B cell (primary cell): Measurements from ENCODE around the gene SYMPK. TPM values are rescaled to one million over a fixed set of nuclear protein-coding genes. Genes with fewer than 3 reads are reported as not detected.
"Not testable (repeated sequence)": the region's sequence is repeated elsewhere in the genome, so short reads cannot be mapped to it uniquely, and the experiment has no call there.

Experiments
- ATAC-seq: fragments of 200-7000 bp; cut with Tn5 transposase; one replicate; pipeline ENCODE4 v1.10.0; 2021; ENCODE audit warnings: low read depth, mild to moderate bottlenecking, moderate number of reproducible peaks, moderate library complexity
- CTCF ChIA-PET: fragments of 350-600 bp; sonication (Branson Sonifier 250); formaldehyde crosslinking; loops from one replicate; lab custom pipeline; 2021; ENCODE audit warnings: antibody characterized with exemption, inconsistent platforms; lab: Charles Lee
- POLR2A ChIA-PET: fragments of 350-600 bp; sonication (Branson Sonifier 250); formaldehyde crosslinking; loops from one replicate; lab custom pipeline; 2021; ENCODE audit warnings: antibody characterized with exemption; lab: Charles Lee
- DNase-seq: peaks from one replicate; pipeline ENCODE4 v3.0.0; 2013
- H2AFZ ChIP-seq: 2 replicates; pipeline ENCODE4 v1.6.1; 2012; ENCODE audit warnings: mild to moderate bottlenecking, low read depth, low read length; ENCODE audit not compliant: insufficient read depth, poor library complexity, severe bottlenecking
- H3K27ac ChIP-seq, 2 donors: 1 replicate in 1 of 2; 2 replicates in 1 of 2; pipeline ENCODE4 v1.5.1; 2012 to 2013; ENCODE audit warnings: low read length in 2 of 2, mild to moderate bottlenecking in 2 of 2, moderate library complexity in 1 of 2
- H3K27me3 ChIP-seq, 4 experiments: fragments of 200-600 bp in 1 of 4; sonication (generic) in 1 of 4; replicated peaks in 1 of 4; 1 replicate in 2 of 4; 2 replicates in 2 of 4; pipeline versions ENCODE4 v1.6.1 to v1.7.0; 2013 to 2016; ENCODE audit warnings: low read length in 3 of 4, mild to moderate bottlenecking in 2 of 4, mixed read lengths in 1 of 4, moderate library complexity in 1 of 4; ENCODE audit not compliant: insufficient read depth in 4 of 4, control insufficient read depth in 3 of 4; ENCODE audit errors: control extremely low read depth in 1 of 4
- H3K36me3 ChIP-seq, 2 experiments: replicated peaks in 1 of 2; 1 replicate in 1 of 2; 2 replicates in 1 of 2; pipeline versions ENCODE4 v1.6.1 to v1.7.1; 2013; ENCODE audit warnings: low read length in 1 of 2; ENCODE audit not compliant: insufficient read depth in 2 of 2, control insufficient read depth in 1 of 2; ENCODE audit errors: control extremely low read depth in 1 of 2, extremely low read depth in 1 of 2
- H3K4me1 ChIP-seq, 2 donors: fragments of 200-600 bp in 1 of 2; sonication (generic) in 1 of 2; 1 replicate in 1 of 2; 2 replicates in 1 of 2; pipeline versions ENCODE4 v1.5.1 to v1.6.1; 2013 to 2017; ENCODE audit warnings: low read length in 2 of 2; ENCODE audit not compliant: control insufficient read depth in 2 of 2, insufficient read depth in 2 of 2
- H3K4me2 ChIP-seq: replicated peaks from 2 replicates; pipeline ENCODE3; 2012; ENCODE audit warnings: mild to moderate bottlenecking, low read depth, low read length; ENCODE audit not compliant: poor library complexity, severe bottlenecking
- H3K4me3 ChIP-seq, 5 experiments: fragments of 200-600 bp in 1 of 5; sonication (generic) in 1 of 5; 1 replicate in 3 of 5; 2 replicates in 2 of 5; pipeline versions ENCODE4 v1.5.1 to v1.7.0; 2011 to 2016; ENCODE audit warnings: low read length in 4 of 5, mild to moderate bottlenecking in 4 of 5, low read depth in 2 of 5, control low read depth in 1 of 5, moderate library complexity in 1 of 5; ENCODE audit not compliant: insufficient read depth in 1 of 5; ENCODE audit errors: control extremely low read depth in 1 of 5, extremely low read depth in 1 of 5
- H3K79me2 ChIP-seq: fragments of 200-600 bp; sonication (generic); one replicate; pipeline ENCODE4 v1.6.0; 2016; ENCODE audit warnings: low read length; ENCODE audit not compliant: control insufficient read depth, insufficient read depth
- H3K9ac ChIP-seq: fragments of 200-600 bp; sonication (generic); 2 replicates; pipeline ENCODE4 v1.6.1; 2017; ENCODE audit warnings: mild to moderate bottlenecking, low read length, moderate library complexity
- H3K9me3 ChIP-seq, 3 donors: one replicate each; pipeline versions ENCODE4 v1.6.1 to v1.7.1; 2013; ENCODE audit warnings: low read length in 2 of 3; ENCODE audit not compliant: control insufficient read depth in 2 of 3, insufficient read depth in 1 of 3; ENCODE audit errors: control extremely low read depth in 1 of 3
- H4K20me1 ChIP-seq: 2 replicates; pipeline ENCODE4 v1.6.0; 2012; ENCODE audit warnings: mild to moderate bottlenecking, low read length; ENCODE audit not compliant: insufficient read depth, control insufficient read depth, poor library complexity, severe bottlenecking
- H3K27ac Mint-ChIP-seq: one replicate; pipeline ENCODE4 v1.8.0; 2021; ENCODE audit warnings: mixed read lengths
- H3K27me3 Mint-ChIP-seq: one replicate; pipeline ENCODE4 v1.8.0; 2021; ENCODE audit warnings: mixed read lengths
- H3K4me1 Mint-ChIP-seq: one replicate; pipeline ENCODE4 v1.8.0; 2021; ENCODE audit warnings: mixed read lengths
- H3K4me3 Mint-ChIP-seq: one replicate; pipeline ENCODE4 v1.8.0; 2021; ENCODE audit warnings: mixed read lengths
- H3K9me3 Mint-ChIP-seq: one replicate; pipeline ENCODE4 v1.8.0; 2022; ENCODE audit warnings: mixed read lengths; ENCODE audit not compliant: insufficient read depth
- EZH2 ChIP-seq: IDR thresholded peaks from 2 replicates; pipeline ENCODE4 v1.6.1; 2012; ENCODE audit warnings: borderline replicate concordance, low read depth, mild to moderate bottlenecking, moderate library complexity, low read length; ENCODE audit not compliant: insufficient read depth, poor library complexity, severe bottlenecking
- WGBS: methylation state at CpG from one replicate; pipeline ENCODE4 v1.1.5; 2013; ENCODE audit warnings: missing lambda C conversion rate; ENCODE audit not compliant: insufficient coverage; 5-methylcytosine and 5-hydroxymethylcytosine counted together
- intact Hi-C: fragments of 100-400 bp; cut with micrococcal nuclease; formaldehyde crosslinking; loops from one replicate; pipeline ENCODE4 v1.10.0; 2022
- polyA plus RNA-seq: library from polyadenylated mRNA; depleted of rRNA; stranded (reverse); fragments of >200 nt; gene quantifications from 2 replicates; pipeline ENCODE4 v1.2.3, GENCODE V29; 2012
- total RNA-seq, 2 donors: library from RNA; stranded (reverse); fragments of 120-200 nt in 1 of 2; gene quantifications; 1 replicate in 1 of 2; 2 replicates in 1 of 2; pipeline versions ENCODE4 v1.2.3 to v1.2.4, GENCODE V29; 2013 to 2022
- TF ChIP-seq, protein P1 (sequence below): fragments of 200-600 bp; IDR thresholded peaks from one replicate; pipeline ENCODE4 v1.8.0; 2022; ENCODE audit warnings: antibody characterized with exemption, mild to moderate bottlenecking

Gene SYMPK
- total and polyA plus RNA-seq, 2 donors (not counting 1 experiment from before 2014, with no cell fraction given) = 119 to 138 TPM

DNA sequence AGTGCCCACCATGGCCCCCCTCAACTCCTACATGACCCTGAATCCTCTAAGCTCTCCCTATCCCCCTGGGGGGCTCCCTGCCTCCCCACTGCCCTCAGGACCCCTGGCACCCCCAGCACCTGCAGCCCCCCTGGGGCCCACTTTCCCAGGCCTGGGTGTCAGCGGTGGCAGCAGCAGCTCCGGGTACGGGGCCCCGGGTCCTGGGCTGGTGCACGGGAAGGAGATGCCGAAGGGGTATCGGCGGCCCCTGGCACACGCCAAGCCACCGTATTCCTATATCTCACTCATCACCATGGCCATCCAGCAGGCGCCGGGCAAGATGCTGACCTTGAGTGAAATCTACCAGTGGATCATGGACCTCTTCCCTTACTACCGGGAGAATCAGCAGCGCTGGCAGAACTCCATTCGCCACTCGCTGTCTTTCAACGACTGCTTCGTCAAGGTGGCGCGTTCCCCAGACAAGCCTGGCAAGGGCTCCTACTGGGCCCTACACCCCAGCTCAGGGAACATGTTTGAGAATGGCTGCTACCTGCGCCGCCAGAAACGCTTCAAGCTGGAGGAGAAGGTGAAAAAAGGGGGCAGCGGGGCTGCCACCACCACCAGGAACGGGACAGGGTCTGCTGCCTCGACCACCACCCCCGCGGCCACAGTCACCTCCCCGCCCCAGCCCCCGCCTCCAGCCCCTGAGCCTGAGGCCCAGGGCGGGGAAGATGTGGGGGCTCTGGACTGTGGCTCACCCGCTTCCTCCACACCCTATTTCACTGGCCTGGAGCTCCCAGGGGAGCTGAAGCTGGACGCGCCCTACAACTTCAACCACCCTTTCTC is 9.4 kb upstream of the SYMPK start:
- Histone ChIP-seq H2AFZ (no peak overlapping the region), H3K79me2 (no peaks in the 10 kb centered on the region), H3K9ac (no peak overlapping the region), H3K4me1 (peaks cover 10 to 13% of the 10 kb centered on the region in 2 donors), H3K36me3 (no peaks in the 10 kb centered on the region), H3K4me2 (no peak overlapping the region), H4K20me1 (no peaks in the 10 kb centered on the region), H3K27me3 (peaks cover 0 to 23% (median 10%) of the 10 kb centered on the region in 4 experiments), H3K4me3 (no peak overlapping the region), H3K27ac (no peak overlapping the region), H3K9me3 (no peaks in the 10 kb centered on the region)
- Mint-ChIP-seq H3K4me1 (peaks cover 9% of the 10 kb centered on the region), H3K9me3 (no peaks in the 10 kb centered on the region), H3K4me3 (no peak overlapping the region), H3K27me3 (peaks cover 26% of the 10 kb centered on the region), H3K27ac (no peak overlapping the region)
- POLR2A ChIA-PET = no interaction called here
- no peak for DNase-seq
- intact Hi-C loops = no loop called here
- no peak for ATAC-seq
- TF ChIP-seq EZH2 = no peak
- TF ChIP-seq, protein P1, sequence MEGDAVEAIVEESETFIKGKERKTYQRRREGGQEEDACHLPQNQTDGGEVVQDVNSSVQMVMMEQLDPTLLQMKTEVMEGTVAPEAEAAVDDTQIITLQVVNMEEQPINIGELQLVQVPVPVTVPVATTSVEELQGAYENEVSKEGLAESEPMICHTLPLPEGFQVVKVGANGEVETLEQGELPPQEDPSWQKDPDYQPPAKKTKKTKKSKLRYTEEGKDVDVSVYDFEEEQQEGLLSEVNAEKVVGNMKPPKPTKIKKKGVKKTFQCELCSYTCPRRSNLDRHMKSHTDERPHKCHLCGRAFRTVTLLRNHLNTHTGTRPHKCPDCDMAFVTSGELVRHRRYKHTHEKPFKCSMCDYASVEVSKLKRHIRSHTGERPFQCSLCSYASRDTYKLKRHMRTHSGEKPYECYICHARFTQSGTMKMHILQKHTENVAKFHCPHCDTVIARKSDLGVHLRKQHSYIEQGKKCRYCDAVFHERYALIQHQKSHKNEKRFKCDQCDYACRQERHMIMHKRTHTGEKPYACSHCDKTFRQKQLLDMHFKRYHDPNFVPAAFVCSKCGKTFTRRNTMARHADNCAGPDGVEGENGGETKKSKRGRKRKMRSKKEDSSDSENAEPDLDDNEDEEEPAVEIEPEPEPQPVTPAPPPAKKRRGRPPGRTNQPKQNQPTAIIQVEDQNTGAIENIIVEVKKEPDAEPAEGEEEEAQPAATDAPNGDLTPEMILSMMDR = no peak
- CTCF ChIA-PET = no interaction called here
- 97% methylated on average over 29 of the region's 34 CpGs for WGBS

DNA sequence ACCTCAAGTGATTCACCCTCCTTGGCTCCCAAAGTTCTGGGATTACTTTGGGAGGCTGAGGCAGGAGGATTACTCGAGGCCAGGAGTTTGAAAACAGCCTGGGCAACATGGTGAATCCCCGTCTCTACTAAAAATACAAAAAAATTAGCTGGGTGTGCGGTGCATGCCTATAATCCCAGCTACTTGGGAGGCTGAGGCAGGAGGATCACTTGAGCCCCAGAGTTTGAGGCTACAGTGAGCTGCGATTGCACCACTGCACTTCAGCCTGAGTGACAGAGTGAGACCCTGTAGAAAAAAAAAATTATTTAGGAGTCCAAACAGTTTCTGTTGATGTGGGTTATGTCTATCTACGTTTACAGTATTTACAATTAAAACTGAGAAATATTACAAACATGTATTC is 7.9 kb upstream of the SYMPK start:
- H3K4me3 Mint-ChIP-seq = no peak overlapping the region
- Histone ChIP-seq H4K20me1 (no peaks in the 10 kb centered on the region), H3K36me3 (no peaks in the 10 kb centered on the region), H3K27me3 (peaks cover 0 to 8% (median 3%) of the 10 kb centered on the region in 4 experiments), H3K4me2 (no peak overlapping the region), H3K4me1 (no peaks in the 10 kb centered on the region), H2AFZ (no peak overlapping the region), H3K9ac (no peak overlapping the region), H3K4me3 (no peak overlapping the region), H3K79me2 (no peaks in the 10 kb centered on the region), H3K27ac (no peak overlapping the region), H3K9me3 (no peaks in the 10 kb centered on the region)
- POLR2A ChIA-PET = no interaction called here
- peaks cover 15% of the 10 kb centered on the region for H3K27me3 Mint-ChIP-seq
- ATAC-seq (no peak), DNase-seq (no peak)
- TF ChIP-seq, protein P1 = no peak
- no peak for TF ChIP-seq EZH2
- CTCF ChIA-PET = interaction anchor here (2.3 kb wide), 1 partner anchor 11 kb away, joined by 6 read pairs; no protein-coding TSS in a partner anchor
- H3K9me3 Mint-ChIP-seq = no peaks in the 10 kb centered on the region
- no peaks in the 10 kb centered on the region for H3K4me1 Mint-ChIP-seq
- 95% methylated on average over 2 of the region's 5 CpGs for WGBS
- intact Hi-C loops = no loop called here
- no peak overlapping the region for H3K27ac Mint-ChIP-seq

DNA sequence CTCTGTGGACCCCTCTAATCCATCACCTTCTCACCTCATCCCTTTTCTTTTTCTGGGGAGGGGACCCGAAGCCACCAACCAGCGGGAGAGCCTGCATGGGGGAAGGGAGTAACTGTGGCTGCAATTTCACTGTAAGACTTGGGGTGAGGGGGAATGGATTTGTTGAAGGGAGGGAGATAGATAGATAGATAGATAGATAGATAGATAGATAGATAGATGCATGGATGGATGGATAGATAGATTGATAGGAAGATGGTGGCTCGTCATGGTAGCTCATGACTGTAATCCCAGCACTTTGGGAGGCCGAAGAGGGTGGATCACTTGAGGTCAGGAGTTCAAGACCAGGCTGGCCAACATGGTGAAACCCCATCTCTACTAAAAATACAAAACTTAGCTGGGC is 4.3 kb upstream of the SYMPK start:
- H3K4me3 Mint-ChIP-seq, H3K9me3 Mint-ChIP-seq, H3K9ac ChIP-seq, H3K27ac ChIP-seq, H3K4me3 ChIP-seq, DNase-seq, intact Hi-C loops, POLR2A ChIA-PET, H3K4me2 ChIP-seq, H2AFZ ChIP-seq, H3K36me3 ChIP-seq, H3K9me3 ChIP-seq, H3K27ac Mint-ChIP-seq, H3K79me2 ChIP-seq, H4K20me1 ChIP-seq, ATAC-seq: not testable (repeated sequence)
- Histone ChIP-seq H3K4me1 (peaks cover 16% of the 10 kb centered on the region in 2 donors), H3K27me3 (peaks cover 0 to 17% (median 6%) of the 10 kb centered on the region in 4 experiments)
- Mint-ChIP-seq H3K4me1 (peaks cover 18% of the 10 kb centered on the region), H3K27me3 (peaks cover 10% of the 10 kb centered on the region)
- CTCF ChIA-PET = interaction anchor here (0.5 to 0.7 kb wide), 2 partner anchors 9 to 13 kb away, joined by 4 to 5 read pairs; no protein-coding TSS in a partner anchor
- 80% methylated on average over 1 of the region's 4 CpGs for WGBS
